ENCODE data around the gene RANBP1.

DNA sequence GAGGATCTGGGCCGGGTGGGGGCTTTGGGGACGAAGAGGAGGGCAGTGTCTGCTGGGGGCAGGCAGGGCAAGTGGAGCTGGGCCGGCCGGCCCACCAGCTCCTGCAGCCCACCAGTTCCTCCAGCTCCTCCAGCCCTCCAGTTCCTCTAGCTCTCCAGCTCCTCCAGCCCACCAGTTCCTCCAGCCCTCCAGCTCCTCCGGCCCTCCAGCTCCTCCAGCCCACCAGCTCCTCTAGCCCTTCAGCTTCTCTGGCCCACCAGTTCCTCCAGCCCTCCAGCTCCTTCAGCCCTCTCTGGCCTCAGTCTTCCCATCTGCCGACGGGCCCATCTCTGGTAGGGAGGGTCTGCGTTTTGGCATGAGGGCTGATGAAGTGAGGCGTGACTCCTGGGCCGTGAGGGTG lies 44.1 kb downstream of the RANBP1 start:
- TF ChIP-seq CTCF (IDR thresholded peaks at IDR 0.05; ENCODE audit: borderline replicate concordance, extremely low read depth, low read length, poor library complexity, severe bottlenecking) (no peak), EZH2 (IDR thresholded peaks at IDR 0.05; ENCODE audit: borderline replicate concordance, low read depth, low read length, severe bottlenecking) (no peak)
